Tibial artery (tissue), 4 donors: ENCODE data around the gene ITGB6.
A peak's percentile ranks its signal among the peaks of the same experiment; 100 is the strongest.

Source experiments
- DNase-seq, 2 donors: peaks; one replicate each; pipeline ENCODE4 v3.0.0-alpha.2; 2019
- H3K27ac ChIP-seq, 2 donors: fragments of 200-600 bp; sonication (generic) in 1 of 2; 1 replicate in 1 of 2; 2 replicates in 1 of 2; pipeline ENCODE4 v1.5.1; 2018 to 2019; ENCODE audit warnings: mild to moderate bottlenecking in 1 of 2
- H3K27me3 ChIP-seq, 2 donors: fragments of 200-600 bp; sonication (generic) in 1 of 2; one replicate each; pipeline versions ENCODE4 v1.5.1 to v1.6.0; 2016 to 2019
- H3K36me3 ChIP-seq, 3 donors: fragments of 200-600 bp; sonication (generic) in 2 of 3; one replicate each; pipeline ENCODE4 v1.5.1; 2016 to 2019; ENCODE audit warnings: mild to moderate bottlenecking in 2 of 3
- H3K4me1 ChIP-seq, 4 donors: fragments of 200-600 bp; sonication (generic) in 2 of 4; 1 replicate in 3 of 4; 2 replicates in 1 of 4; pipeline ENCODE4 v1.5.1; 2016 to 2019
- H3K4me3 ChIP-seq, 2 donors: fragments of 200-600 bp; sonication (generic) in 1 of 2; 1 replicate in 1 of 2; 2 replicates in 1 of 2; pipeline ENCODE4 v1.5.1; 2018 to 2019; ENCODE audit warnings: mild to moderate bottlenecking in 2 of 2
- H3K9me3 ChIP-seq, 3 donors: fragments of 200-600 bp; sonication (generic) in 1 of 3; one replicate each; pipeline ENCODE4 v1.5.1; 2016 to 2019
- intact Hi-C: fragments of 100-400 bp; cut with DNase I; formaldehyde crosslinking; loops from one replicate; pipeline ENCODE4 v1.15.0; 2023; ENCODE audit warnings: low total_unique reads
- TF ChIP-seq, protein P1 (sequence below), 2 experiments: fragments of 200-600 bp in 1 of 2; fragments of 450-650 bp in 1 of 2; IDR thresholded peaks; one replicate each; pipeline ENCODE4 v1.5.1; 2017 to 2019; ENCODE audit warnings: antibody characterized with exemption in 2 of 2, mild to moderate bottlenecking in 1 of 2, moderate library complexity in 1 of 2

The ITGB6 gene

DNA sequence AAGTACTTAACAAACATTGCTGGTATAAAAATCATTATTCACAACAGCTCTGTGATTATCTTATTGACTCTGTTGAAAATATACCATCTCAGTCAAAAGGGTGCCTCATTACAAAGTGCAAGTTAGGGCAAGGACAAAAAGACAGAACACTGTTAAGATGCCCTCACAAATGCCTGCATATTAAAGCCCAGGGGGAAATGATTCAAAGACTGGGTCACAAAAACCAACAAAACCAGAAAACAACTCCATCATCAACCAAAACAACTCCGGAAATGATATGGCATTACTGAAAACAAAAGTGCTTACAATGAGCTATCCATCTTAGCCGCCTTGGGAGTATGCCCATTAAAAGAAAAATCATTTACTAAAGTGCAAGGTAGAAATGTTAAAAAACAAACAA, 147.5 kb downstream of the ITGB6 start:
- Histone ChIP-seq H3K27me3 (no peaks in the 10 kb centered on the region), H3K27ac (peak overlapping the region; percentile 36 to 50), H3K4me1 (peaks cover 0 to 60% (median 25%) of the 10 kb centered on the region in 4 donors), H3K9me3 (no peaks in the 10 kb centered on the region), H3K4me3 (no peak overlapping the region), H3K36me3 (no peaks in the 10 kb centered on the region)
- intact Hi-C loops = no loop called here
- TF ChIP-seq, protein P1, sequence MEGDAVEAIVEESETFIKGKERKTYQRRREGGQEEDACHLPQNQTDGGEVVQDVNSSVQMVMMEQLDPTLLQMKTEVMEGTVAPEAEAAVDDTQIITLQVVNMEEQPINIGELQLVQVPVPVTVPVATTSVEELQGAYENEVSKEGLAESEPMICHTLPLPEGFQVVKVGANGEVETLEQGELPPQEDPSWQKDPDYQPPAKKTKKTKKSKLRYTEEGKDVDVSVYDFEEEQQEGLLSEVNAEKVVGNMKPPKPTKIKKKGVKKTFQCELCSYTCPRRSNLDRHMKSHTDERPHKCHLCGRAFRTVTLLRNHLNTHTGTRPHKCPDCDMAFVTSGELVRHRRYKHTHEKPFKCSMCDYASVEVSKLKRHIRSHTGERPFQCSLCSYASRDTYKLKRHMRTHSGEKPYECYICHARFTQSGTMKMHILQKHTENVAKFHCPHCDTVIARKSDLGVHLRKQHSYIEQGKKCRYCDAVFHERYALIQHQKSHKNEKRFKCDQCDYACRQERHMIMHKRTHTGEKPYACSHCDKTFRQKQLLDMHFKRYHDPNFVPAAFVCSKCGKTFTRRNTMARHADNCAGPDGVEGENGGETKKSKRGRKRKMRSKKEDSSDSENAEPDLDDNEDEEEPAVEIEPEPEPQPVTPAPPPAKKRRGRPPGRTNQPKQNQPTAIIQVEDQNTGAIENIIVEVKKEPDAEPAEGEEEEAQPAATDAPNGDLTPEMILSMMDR (IDR thresholded peaks at IDR 0.05) = no peak
- no peak for DNase-seq

DNA sequence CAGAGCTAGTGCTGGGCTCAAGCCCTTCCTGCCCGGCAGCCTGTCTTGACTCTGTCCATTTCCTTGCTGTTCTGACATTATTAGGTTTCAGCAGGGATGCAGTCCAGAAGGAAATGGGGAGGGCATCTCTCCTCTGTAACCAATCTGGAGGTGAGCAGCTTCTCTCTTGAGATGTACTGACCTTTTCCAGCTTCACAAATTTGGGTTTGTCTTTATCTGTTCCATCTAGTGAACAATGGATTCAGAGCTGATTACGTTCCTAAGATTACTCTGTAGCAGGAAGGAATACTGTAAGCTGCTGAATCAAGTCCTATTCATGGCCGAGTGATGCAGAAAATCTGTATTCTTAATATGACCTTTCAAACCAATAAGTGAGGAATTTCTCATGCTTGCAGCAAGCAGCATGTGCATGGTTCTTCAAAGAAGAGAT, 148.7 kb downstream of the ITGB6 start:
- DNase-seq = no peak
- TF ChIP-seq, protein P1 (IDR thresholded peaks at IDR 0.05) = no peak
- H3K27me3 ChIP-seq = no peaks in the 10 kb centered on the region
- H3K36me3 ChIP-seq = no peaks in the 10 kb centered on the region
- no peak overlapping the region for H3K4me3 ChIP-seq
- H3K9me3 ChIP-seq = no peaks in the 10 kb centered on the region
- peaks cover 0 to 50% (median 20%) of the 10 kb centered on the region in 4 donors for H3K4me1 ChIP-seq
- intact Hi-C loops = no loop called here
- H3K27ac ChIP-seq = peak overlapping the region; percentile 36 to 50

DNA sequence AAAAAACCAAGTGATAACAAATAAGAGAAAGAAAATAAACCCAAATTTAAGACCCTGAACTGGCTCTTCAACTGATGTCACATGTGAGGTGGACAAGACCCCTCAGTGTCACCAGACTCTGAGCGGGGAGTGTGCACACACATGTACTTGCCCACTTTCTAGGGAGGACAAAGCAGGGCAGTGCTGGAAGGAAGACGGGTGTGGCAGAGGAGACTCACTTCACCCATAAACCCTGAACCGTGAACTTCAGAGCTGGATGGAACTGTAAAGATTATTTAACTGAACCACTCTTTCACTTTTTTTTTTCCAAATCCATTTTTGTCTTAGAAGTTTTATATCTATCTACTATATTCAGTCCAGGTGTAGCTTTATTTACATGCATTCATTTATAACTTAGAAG, 149.9 kb downstream of the ITGB6 start:
- Histone ChIP-seq H3K36me3 (peaks cover 0 to under 1% (median under 1%) of the 10 kb centered on the region in 3 donors), H3K4me3 (no peak overlapping the region), H3K9me3 (no peaks in the 10 kb centered on the region), H3K4me1 (peaks cover 0 to 39% (median 14%) of the 10 kb centered on the region in 4 donors), H3K27ac (no peak overlapping the region), H3K27me3 (no peaks in the 10 kb centered on the region)
- TF ChIP-seq, protein P1 (IDR thresholded peaks at IDR 0.05) = no peak
- intact Hi-C loops = no loop called here
- DNase-seq = no peak
